Transverse colon (tissue), 4 donors: ENCODE data around the gene PHF1. TPM values are rescaled to one million over a fixed set of nuclear protein-coding genes. Genes with fewer than 3 reads are reported as not detected.

Experiments
- DNase-seq: peaks from one replicate; pipeline ENCODE4 v3.0.0-alpha.2; 2019
- H3K27ac ChIP-seq, 4 donors: fragments of 200-600 bp; sonication (generic); 2 replicates each; pipeline ENCODE4 v1.5.1; 2016 to 2018; ENCODE audit warnings: inconsistent platforms in 4 of 4
- H3K27me3 ChIP-seq: fragments of 200-600 bp; sonication (generic); 2 replicates; pipeline ENCODE4 v1.5.1; 2017; ENCODE audit warnings: inconsistent platforms
- H3K36me3 ChIP-seq, 4 donors: fragments of 200-600 bp; sonication (generic); 2 replicates each; pipeline ENCODE4 v1.5.1; 2017 to 2019; ENCODE audit warnings: inconsistent platforms in 4 of 4
- H3K4me1 ChIP-seq, 4 donors: fragments of 200-600 bp; sonication (generic); 2 replicates each; pipeline ENCODE4 v1.5.1; 2017 to 2020; ENCODE audit warnings: inconsistent platforms in 4 of 4
- H3K4me3 ChIP-seq, 4 donors: fragments of 200-600 bp; sonication (generic); 1 replicate in 1 of 4; 2 replicates in 3 of 4; pipeline versions ENCODE4 v1.5.1 to v1.6.1; 2017 to 2019; ENCODE audit warnings: inconsistent platforms in 4 of 4
- H3K9me3 ChIP-seq, 2 donors: fragments of 200-600 bp; sonication (generic); 2 replicates each; pipeline ENCODE4 v1.5.1; 2017 to 2019; ENCODE audit warnings: inconsistent platforms in 2 of 2
- EP300 ChIP-seq: sonication (generic); formaldehyde crosslinking; IDR thresholded peaks from one replicate; pipeline ENCODE4 v1.6.1; 2017; ENCODE audit warnings: antibody characterized with exemption, low read depth
- POLR2A ChIP-seq: fragments of 450-650 bp; IDR thresholded peaks from one replicate; pipeline ENCODE4 v1.6.1; 2016; ENCODE audit warnings: antibody characterized with exemption, mild to moderate bottlenecking, moderate library complexity
- POLR2AphosphoS5 ChIP-seq, 3 donors: sonication (generic); formaldehyde crosslinking; IDR thresholded peaks; one replicate each; pipeline ENCODE4 v1.6.1; 2016; ENCODE audit warnings: antibody characterized with exemption in 3 of 3
- WGBS, 2 donors: methylation state at CpG; one replicate each; pipeline ENCODE4 v1.1.5; 2018; ENCODE audit warnings: low coverage in 1 of 2; 5-methylcytosine and 5-hydroxymethylcytosine counted together
- in situ Hi-C, 4 donors: fragments of 200-750 bp; cut with MboI; loops; one replicate each; pipeline versions ENCODE4 v1.15.0 to v1.15.1; 2017; ENCODE audit warnings: low sequenced_read_pairs in 3 of 4, low pct_ligation_motif_present in 1 of 4, low pct_unique_long_range_greater_than_20kb in 1 of 4
- intact Hi-C: fragments of 100-400 bp; cut with DNase I; formaldehyde crosslinking; loops from one replicate; pipeline ENCODE4 v1.15.1; 2023; ENCODE audit warnings: low total_unique reads
- total RNA-seq, 4 donors: library from RNA; depleted of rRNA; stranded (reverse); fragments of >200 nt; gene quantifications; one replicate each; pipeline ENCODE4 v1.1.0, GENCODE V29; 2016
- TF ChIP-seq, protein P1 (sequence below), 5 experiments: fragments of 200-600 bp in 3 of 5; fragments of 450-650 bp in 2 of 5; sonication (generic) in 3 of 5; IDR thresholded peaks; 1 replicate in 2 of 5; 2 replicates in 3 of 5; pipeline ENCODE4 v1.5.1; 2016 to 2017; ENCODE audit warnings: antibody characterized with exemption in 5 of 5, inconsistent platforms in 3 of 5, mild to moderate bottlenecking in 2 of 5, moderate library complexity in 1 of 5

Gene PHF1
- total RNA-seq, 4 donors from 2014 or later: 47.8 to 110 (median 48.4) TPM

DNA sequence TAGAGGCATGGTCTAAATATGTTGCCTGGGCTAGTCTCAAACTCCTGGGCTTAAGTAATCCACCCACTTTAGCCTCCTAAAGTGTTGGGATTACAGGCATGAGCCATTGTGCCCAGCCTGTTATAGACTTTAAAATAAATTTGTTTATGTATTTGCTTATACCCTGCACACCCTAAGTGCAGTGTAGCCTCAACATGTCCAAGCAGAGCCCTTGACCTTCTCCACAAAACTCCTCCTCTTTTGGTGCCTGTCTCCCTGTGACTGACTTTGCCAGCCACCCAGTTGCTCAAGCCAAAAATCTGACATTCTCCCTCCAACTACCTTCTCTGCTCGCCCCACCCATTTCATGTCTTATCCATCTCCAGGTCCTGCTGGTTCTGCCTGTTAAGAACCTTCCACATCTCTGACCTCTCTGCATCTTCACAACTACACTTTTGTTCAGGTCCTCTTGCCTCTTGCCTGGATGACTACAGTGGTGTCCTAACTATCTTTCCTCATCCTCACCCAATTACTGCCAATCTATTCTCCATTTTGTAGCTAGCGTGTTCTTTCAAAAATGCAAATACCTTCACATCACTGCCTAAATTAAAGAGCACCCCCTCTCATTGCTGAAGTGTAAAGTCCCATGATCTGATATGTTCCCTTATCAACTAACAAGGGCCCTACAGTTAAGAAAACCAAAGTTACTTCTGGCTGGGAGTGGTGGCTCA is 30.4 kb upstream of the PHF1 start:
- Histone ChIP-seq H3K4me3 (no peak overlapping the region), H3K27ac (no peak overlapping the region), H3K9me3 (no peaks in the 10 kb centered on the region), H3K27me3 (no peaks in the 10 kb centered on the region), H3K4me1 (peaks cover 0 to 6% (median 4%) of the 10 kb centered on the region in 4 donors), H3K36me3 (no peaks in the 10 kb centered on the region)
- no peak for DNase-seq
- 89 to 90% methylated on average over 2 of the region's 2 CpGs for WGBS, 2 donors
- in situ Hi-C loops: no loop called here
- intact Hi-C loops: no loop called here
- TF ChIP-seq EP300 (no peak), POLR2A (no peak), POLR2AphosphoS5 (IDR thresholded peaks at IDR 0.05) (no peak)
- TF ChIP-seq, protein P1, sequence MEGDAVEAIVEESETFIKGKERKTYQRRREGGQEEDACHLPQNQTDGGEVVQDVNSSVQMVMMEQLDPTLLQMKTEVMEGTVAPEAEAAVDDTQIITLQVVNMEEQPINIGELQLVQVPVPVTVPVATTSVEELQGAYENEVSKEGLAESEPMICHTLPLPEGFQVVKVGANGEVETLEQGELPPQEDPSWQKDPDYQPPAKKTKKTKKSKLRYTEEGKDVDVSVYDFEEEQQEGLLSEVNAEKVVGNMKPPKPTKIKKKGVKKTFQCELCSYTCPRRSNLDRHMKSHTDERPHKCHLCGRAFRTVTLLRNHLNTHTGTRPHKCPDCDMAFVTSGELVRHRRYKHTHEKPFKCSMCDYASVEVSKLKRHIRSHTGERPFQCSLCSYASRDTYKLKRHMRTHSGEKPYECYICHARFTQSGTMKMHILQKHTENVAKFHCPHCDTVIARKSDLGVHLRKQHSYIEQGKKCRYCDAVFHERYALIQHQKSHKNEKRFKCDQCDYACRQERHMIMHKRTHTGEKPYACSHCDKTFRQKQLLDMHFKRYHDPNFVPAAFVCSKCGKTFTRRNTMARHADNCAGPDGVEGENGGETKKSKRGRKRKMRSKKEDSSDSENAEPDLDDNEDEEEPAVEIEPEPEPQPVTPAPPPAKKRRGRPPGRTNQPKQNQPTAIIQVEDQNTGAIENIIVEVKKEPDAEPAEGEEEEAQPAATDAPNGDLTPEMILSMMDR (IDR thresholded peaks at IDR 0.05): no peak

DNA sequence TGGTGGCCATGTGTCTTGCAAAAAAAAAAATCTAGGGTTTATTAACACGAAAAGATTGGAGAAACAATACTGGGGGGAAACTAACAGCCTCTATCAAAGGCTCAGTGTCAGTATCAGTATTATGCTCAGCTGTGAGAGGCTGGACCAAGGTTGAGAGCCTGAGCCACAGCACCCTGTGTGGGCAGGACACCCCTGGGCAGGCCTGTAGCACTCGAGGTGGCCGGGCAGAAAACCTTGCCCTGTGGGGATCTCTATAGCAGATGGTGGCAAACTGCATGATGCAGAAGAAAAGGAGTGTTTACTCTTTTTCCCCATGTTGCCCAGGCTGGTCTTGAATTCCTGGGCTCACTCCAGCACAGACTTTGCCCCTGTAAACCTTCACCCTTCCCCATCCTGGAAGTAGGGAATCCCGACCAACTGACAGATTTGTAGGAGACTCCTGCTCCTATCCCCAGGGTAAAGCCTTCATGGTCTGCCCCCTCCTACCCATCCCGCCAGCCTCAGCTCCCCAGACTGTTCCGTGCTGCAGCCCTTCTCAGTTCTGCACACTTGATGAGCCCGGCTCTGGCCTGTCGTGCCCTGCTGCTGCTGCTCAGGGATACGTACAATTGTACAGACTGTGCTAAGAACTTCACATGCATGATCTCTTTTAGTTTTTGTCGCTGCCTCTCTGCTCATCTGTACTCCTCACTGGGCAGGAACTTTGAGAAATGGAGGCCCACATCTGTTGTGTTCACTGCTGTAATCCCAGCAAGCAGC is 27.2 kb upstream of the PHF1 start:
- intact Hi-C loops: no loop called here
- in situ Hi-C loops: no loop called here
- no peaks in the 10 kb centered on the region for H3K4me1 ChIP-seq
- TF ChIP-seq POLR2AphosphoS5 (IDR thresholded peaks at IDR 0.05) (no peak), POLR2A (no peak), EP300 (no peak)
- TF ChIP-seq, protein P1 (IDR thresholded peaks at IDR 0.05): no peak
- H3K9me3 ChIP-seq: no peaks in the 10 kb centered on the region
- no peaks in the 10 kb centered on the region for H3K27me3 ChIP-seq
- 70 to 83% methylated on average over 1 to 9 of the region's 10 CpGs for WGBS, 2 donors
- H3K36me3 ChIP-seq: no peaks in the 10 kb centered on the region
- no peak overlapping the region for H3K27ac ChIP-seq
- no peak overlapping the region for H3K4me3 ChIP-seq
- DNase-seq: no peak

DNA sequence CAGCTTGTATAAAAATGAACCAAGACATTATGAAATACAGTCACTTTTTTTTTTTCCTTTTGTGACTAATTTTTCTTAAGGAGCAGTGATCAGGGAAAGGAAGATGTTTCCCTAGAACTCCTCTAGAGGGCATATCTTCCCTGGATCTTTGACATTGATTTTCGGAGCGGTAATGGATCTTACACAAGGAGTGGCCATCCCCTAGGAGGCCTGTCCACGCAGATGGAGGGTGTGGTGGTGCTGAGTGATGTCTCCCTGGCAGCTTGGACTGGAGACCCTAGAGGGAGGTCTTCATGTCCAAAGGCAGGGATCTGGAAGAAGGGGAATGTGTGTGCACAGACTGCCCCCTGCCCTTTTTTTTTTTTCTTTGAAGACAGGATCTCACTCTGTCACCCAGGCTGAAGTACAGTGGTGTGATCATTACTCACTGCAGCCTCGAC is 26.2 kb upstream of the PHF1 start:
- in situ Hi-C loops: no loop called here
- TF ChIP-seq EP300: no peak
- TF ChIP-seq, protein P1 (IDR thresholded peaks at IDR 0.05): peak; percentile 18 to 38 (median 25)
- Histone ChIP-seq H3K36me3 (no peaks in the 10 kb centered on the region), H3K27ac (no peak overlapping the region), H3K9me3 (no peaks in the 10 kb centered on the region), H3K4me1 (no peaks in the 10 kb centered on the region), H3K27me3 (no peaks in the 10 kb centered on the region), H3K4me3 (no peak overlapping the region)
- intact Hi-C loops: no loop called here
- 38% methylated on average over 4 of the region's 4 CpGs; no CpG with 5 or more reads in 1 of the 2 donors for WGBS, 2 donors
- no peak for DNase-seq

DNA sequence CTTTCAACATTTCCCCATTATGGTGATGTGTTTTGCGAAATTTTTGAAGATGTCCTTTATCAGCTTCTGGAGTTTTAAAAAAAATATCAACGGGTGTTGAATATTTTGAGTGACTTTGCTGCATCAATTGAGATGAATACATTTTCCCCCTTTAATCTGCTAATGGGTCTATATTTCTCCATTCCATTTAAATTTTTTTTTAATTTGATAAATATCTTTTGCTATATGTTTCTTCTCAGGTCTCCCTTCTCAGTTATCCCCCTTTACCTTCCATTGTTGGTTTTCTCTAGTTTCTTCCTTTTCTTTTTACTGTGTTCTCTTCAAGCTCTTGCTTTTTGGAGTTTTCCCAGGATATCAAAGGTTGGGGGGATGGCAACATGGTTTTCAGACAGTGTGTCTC is 20.6 kb upstream of the PHF1 start:
- 91 to 94% methylated on average over 2 of the region's 2 CpGs for WGBS, 2 donors
- H3K9me3 ChIP-seq: no peaks in the 10 kb centered on the region
- no peaks in the 10 kb centered on the region for H3K36me3 ChIP-seq
- TF ChIP-seq, protein P1 (IDR thresholded peaks at IDR 0.05): no peak
- TF ChIP-seq POLR2AphosphoS5 (IDR thresholded peaks at IDR 0.05): no peak
- TF ChIP-seq EP300: no peak
- TF ChIP-seq POLR2A: no peak
- DNase-seq: no peak
- in situ Hi-C loops (no loop called here), intact Hi-C loops (no loop called here)
- H3K4me3 ChIP-seq: no peak overlapping the region
- peaks cover 4 to 20% (median 12%) of the 10 kb centered on the region in 4 donors for H3K4me1 ChIP-seq
- no peaks in the 10 kb centered on the region for H3K27me3 ChIP-seq
- H3K27ac ChIP-seq: peak overlapping the region in 1 of 4 donors; percentile 90
